ENCODE data around the gene NOBOX.
"Not testable (repeated sequence)": the region's sequence is repeated elsewhere in the genome, so short reads cannot be mapped to it uniquely, and the experiment has no call there.

DNA sequence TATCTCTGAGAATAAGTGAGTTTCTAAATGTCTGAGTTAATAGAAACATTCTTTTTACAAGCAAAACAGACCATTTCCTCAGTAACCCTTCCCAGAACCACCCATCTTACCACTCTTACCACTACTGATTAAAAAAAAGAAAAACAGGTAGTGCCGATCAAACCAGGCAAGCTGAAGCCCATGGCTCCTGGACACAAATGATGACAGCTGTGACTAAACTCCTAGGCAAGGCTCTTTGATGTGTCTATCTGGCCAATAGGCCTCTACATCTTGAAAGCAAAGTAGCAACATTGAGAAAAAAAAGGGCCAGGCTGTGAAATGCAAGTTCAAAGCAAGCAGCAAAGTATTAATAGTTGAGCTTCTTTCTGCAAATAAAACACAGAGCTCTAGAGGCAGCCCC is 54.9 kb downstream of the NOBOX start:
- TF ChIP-seq, protein P1, sequence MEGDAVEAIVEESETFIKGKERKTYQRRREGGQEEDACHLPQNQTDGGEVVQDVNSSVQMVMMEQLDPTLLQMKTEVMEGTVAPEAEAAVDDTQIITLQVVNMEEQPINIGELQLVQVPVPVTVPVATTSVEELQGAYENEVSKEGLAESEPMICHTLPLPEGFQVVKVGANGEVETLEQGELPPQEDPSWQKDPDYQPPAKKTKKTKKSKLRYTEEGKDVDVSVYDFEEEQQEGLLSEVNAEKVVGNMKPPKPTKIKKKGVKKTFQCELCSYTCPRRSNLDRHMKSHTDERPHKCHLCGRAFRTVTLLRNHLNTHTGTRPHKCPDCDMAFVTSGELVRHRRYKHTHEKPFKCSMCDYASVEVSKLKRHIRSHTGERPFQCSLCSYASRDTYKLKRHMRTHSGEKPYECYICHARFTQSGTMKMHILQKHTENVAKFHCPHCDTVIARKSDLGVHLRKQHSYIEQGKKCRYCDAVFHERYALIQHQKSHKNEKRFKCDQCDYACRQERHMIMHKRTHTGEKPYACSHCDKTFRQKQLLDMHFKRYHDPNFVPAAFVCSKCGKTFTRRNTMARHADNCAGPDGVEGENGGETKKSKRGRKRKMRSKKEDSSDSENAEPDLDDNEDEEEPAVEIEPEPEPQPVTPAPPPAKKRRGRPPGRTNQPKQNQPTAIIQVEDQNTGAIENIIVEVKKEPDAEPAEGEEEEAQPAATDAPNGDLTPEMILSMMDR (IDR thresholded peaks at IDR 0.05; ENCODE audit: low read depth, low read length, missing input control): not testable (repeated sequence)
- TF ChIP-seq, protein P2, sequence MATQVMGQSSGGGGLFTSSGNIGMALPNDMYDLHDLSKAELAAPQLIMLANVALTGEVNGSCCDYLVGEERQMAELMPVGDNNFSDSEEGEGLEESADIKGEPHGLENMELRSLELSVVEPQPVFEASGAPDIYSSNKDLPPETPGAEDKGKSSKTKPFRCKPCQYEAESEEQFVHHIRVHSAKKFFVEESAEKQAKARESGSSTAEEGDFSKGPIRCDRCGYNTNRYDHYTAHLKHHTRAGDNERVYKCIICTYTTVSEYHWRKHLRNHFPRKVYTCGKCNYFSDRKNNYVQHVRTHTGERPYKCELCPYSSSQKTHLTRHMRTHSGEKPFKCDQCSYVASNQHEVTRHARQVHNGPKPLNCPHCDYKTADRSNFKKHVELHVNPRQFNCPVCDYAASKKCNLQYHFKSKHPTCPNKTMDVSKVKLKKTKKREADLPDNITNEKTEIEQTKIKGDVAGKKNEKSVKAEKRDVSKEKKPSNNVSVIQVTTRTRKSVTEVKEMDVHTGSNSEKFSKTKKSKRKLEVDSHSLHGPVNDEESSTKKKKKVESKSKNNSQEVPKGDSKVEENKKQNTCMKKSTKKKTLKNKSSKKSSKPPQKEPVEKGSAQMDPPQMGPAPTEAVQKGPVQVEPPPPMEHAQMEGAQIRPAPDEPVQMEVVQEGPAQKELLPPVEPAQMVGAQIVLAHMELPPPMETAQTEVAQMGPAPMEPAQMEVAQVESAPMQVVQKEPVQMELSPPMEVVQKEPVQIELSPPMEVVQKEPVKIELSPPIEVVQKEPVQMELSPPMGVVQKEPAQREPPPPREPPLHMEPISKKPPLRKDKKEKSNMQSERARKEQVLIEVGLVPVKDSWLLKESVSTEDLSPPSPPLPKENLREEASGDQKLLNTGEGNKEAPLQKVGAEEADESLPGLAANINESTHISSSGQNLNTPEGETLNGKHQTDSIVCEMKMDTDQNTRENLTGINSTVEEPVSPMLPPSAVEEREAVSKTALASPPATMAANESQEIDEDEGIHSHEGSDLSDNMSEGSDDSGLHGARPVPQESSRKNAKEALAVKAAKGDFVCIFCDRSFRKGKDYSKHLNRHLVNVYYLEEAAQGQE (IDR thresholded peaks at IDR 0.05): not testable (repeated sequence)
- TF ChIP-seq JUND (IDR thresholded peaks at IDR 0.05): not testable (repeated sequence)
- TF ChIP-seq, protein P3, sequence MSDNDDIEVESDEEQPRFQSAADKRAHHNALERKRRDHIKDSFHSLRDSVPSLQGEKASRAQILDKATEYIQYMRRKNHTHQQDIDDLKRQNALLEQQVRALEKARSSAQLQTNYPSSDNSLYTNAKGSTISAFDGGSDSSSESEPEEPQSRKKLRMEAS (IDR thresholded peaks at IDR 0.05): not testable (repeated sequence)
- TF ChIP-seq, protein P4, sequence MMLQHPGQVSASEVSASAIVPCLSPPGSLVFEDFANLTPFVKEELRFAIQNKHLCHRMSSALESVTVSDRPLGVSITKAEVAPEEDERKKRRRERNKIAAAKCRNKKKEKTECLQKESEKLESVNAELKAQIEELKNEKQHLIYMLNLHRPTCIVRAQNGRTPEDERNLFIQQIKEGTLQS (IDR thresholded peaks at IDR 0.05): not testable (repeated sequence)
